NCI-H2081 (cell line): ENCODE results near the gene WDR20.
"Not testable (repeated sequence)": the region's sequence is repeated elsewhere in the genome, so short reads cannot be mapped to it uniquely, and the experiment has no call there.

Experiments used
- DNase-seq, 2 experiments: peaks; one replicate each; lab custom pipeline; 2025; lab: John Stamatoyannopoulos, UW

WDR20 gene

GRCh38 chr14:102238766-102239165 lies 99.1 kb downstream of the WDR20 start:
- DNase-seq: no peak

DNA sequence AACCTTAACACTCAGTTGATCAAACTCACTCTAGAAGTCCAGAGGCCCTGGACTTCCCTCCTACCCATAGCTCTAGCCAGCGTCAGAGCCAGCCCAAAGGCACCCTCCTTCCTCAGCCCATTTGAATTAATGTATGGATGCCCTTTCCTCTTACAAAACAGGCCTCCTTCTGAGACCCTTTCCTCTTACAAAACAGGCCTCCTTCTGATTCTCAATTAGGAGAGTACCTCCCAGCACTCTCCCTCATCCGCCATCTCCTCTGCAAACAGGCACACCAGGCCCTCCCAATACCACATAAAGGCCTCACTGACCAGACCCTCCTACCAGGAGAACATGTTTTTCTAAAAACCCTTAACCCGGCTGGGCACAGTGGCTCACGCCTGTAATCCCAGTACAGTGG lies 99.5 kb downstream of the WDR20 start:
- DNase-seq: no peak

- not testable (repeated sequence) for DNase-seq
Observed at GRCh38 chr14:102240481-102240880, 100.8 kb downstream of the WDR20 start.

- DNase-seq: no peak
Observed at GRCh38 chr14:102241147-102241546, 101.5 kb downstream of the WDR20 start.

DNA sequence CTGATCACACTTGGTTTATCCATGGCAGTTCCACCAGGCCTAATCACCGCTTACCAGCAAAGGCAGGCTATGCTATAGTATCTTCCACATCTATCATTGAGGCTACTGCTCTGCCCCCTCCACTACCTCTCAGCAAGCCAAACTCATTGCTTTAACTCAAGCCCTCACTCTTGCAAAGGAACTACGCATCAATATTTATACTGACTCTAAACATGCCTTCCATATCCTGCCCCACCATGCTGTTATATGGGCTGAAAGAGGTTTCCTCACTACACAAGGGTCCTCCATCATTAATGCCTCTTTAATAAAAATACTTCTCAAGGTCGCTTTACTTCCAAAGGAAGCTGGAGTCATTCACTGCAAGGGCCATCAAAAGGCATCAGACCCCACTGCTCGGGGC lies 104.1 kb downstream of the WDR20 start:
- not testable (repeated sequence) for DNase-seq

- no peak for DNase-seq
Observed at GRCh38 chr14:102246071-102246470, 106.4 kb downstream of the WDR20 start.

- no peak for DNase-seq
Observed at GRCh38 chr14:102248121-102248520, 108.4 kb downstream of the WDR20 start.

DNA sequence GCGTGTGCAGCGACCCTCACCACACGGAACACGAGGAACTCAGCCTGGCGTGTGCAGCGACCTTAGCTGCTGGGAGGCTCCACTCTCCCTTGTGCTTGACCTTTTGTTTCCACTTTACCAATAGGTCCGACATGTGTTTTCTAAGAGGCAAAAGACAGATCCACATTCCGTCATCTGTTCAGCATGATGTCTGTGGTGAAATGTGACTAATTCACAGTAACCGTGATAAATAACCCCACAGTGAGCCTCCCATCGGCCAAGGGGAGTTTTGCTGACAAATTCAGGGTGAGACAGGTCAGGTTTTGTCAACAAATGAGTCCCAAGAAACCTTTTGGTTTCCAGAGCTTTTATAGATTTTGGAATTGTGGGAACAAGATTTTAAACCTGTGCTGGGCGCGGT lies 109.3 kb downstream of the WDR20 start:
- DNase-seq: no peak

DNA sequence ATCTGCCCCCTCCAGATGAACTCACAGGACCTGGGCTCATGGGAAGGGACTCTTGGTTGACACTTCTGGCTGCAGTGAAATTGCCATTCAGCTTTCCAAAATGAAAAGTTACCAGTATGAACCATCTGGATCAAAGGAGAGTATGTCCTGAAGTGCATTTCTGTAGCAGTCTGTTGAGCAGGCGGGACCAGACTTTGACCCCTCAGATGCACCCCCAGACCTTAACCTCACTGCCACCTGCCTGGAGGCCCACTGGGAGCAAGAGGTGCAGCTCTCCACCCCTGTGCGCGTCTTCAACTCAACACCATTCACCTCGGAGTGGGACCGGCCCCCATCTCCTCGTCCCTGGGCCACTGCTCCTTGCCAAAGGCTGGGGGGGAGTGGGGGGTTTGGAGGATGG lies 110.3 kb downstream of the WDR20 start:
- DNase-seq: no peak

- no peak for DNase-seq
Observed at GRCh38 chr14:102250636-102251035, 110.9 kb downstream of the WDR20 start.

GRCh38 chr14:102251161-102251560 lies 111.5 kb downstream of the WDR20 start:
- DNase-seq: peak; percentile 34 to 75

DNA sequence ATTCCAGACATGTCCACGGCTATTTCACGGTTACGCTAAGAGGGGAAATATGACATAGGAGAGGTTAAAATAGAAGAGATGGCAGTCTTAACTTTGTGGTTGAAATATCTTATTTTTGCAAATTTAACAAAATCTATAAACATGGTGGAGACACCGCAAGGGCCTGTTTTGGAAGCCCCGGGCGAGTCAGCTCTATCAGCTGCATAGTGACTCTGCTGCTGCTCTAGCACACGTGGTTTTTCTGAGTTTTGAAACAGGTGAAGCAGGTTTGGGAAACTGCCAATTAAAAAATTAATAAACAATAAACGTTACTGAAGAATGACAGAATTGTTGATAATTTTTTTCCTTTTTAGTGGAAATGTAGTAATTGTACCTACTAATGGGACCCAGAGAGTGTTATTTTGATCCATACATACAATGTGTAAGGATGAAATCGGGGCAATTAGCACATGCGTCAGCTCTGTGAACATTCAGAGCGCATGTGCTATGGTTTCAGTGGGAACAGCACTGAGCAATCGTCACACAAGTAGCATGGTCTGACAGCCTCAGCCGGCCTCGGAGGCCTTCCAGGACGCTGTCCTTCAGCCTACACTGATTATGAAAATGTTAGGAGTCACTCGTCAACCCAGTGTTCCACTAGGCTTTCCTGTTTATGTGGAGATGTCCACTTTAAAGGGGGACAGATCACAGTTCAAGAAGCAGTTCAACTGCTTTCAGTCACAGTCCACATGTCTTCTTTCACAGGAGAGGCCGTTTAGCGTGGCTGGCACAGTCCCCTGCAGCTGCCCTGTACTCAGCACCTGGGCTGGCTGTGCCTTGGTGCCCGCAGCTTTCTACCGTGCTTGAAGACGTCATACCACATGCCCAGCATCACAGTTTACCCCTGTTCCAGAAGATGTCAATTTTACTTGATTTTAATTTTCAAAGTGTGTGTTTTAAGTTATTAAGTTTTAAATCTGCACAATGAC lies 113.4 kb downstream of the WDR20 start:
- DNase-seq: no peak

- no peak for DNase-seq
Observed at GRCh38 chr14:102255401-102256190, 115.9 kb downstream of the WDR20 start.

- no peak for DNase-seq
Observed at GRCh38 chr14:102256716-102257115, 117.0 kb downstream of the WDR20 start.

DNA sequence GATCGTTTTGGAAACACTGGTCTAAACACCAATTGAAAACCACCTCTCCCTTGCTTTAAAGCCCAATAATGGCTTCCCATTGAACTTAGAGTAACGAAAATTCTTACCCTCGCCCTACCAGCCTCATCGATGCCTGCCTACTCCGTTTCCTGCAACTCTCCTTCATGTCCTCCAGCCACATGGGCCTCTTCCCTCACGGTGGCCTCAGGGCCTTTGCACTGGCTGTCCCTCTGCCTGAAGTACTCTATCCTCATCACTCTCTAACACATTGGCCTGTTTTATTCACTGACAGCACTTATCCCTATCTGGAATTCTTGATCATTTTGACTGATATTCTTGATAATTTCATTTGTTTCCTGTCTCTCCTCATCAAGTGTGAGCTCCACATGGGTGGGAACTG lies 118.4 kb downstream of the WDR20 start:
- DNase-seq: no peak
